T-helper 1 cell treated with Interleukin-12 subunit alpha and Interleukin-12 subunit beta and Interleukin-4 antibody, amounts not matched to agents 30 μg/mL and 1 μg/mL, for 36 hours (primary cell): ENCODE data around the gene RNASE11.
"Not testable (repeated sequence)": the region's sequence is repeated elsewhere in the genome, so short reads cannot be mapped to it uniquely, and the experiment has no call there.

Source experiments
- H3K27ac Mint-ChIP-seq: one replicate; pipeline ENCODE4 v1.8.0; 2021; ENCODE audit warnings: mild to moderate bottlenecking, mixed read lengths
- H3K27me3 Mint-ChIP-seq: one replicate; pipeline ENCODE4 v1.8.0; 2021; ENCODE audit warnings: low read depth, mixed read lengths
- H3K36me3 Mint-ChIP-seq: one replicate; pipeline ENCODE4 v1.8.0; 2021; ENCODE audit warnings: low read depth, mixed read lengths
- H3K4me1 Mint-ChIP-seq: one replicate; pipeline ENCODE4 v1.8.0; 2021; ENCODE audit warnings: low read depth, mixed read lengths
- H3K4me3 Mint-ChIP-seq: one replicate; pipeline ENCODE4 v1.8.0; 2021; ENCODE audit warnings: mild to moderate bottlenecking, moderate library complexity, mixed read lengths
- H3K9me3 Mint-ChIP-seq: one replicate; pipeline ENCODE4 v1.8.0; 2021; ENCODE audit warnings: mixed read lengths

The RNASE11 gene

GRCh38 chr14:20620798-20621478 lies 33.1 kb upstream of the RNASE11 start:
- peaks cover 36% of the 10 kb centered on the region for H3K4me1 Mint-ChIP-seq
- no peaks in the 10 kb centered on the region for H3K9me3 Mint-ChIP-seq
- peaks cover 9% of the 10 kb centered on the region for H3K36me3 Mint-ChIP-seq
- no peak overlapping the region for H3K4me3 Mint-ChIP-seq
- no peak overlapping the region for H3K27ac Mint-ChIP-seq
- H3K27me3 Mint-ChIP-seq, result peaks cover 25% of the 10 kb centered on the region

GRCh38 chr14:20619688-20620087 lies 31.9 kb upstream of the RNASE11 start:
- not testable (repeated sequence) for H3K27ac Mint-ChIP-seq, H3K9me3 Mint-ChIP-seq, H3K4me3 Mint-ChIP-seq, H3K36me3 Mint-ChIP-seq
- peaks cover 25% of the 10 kb centered on the region for H3K4me1 Mint-ChIP-seq
- H3K27me3 Mint-ChIP-seq, result peaks cover 13% of the 10 kb centered on the region

- H3K36me3 Mint-ChIP-seq, result no peaks in the 10 kb centered on the region
- no peaks in the 10 kb centered on the region for H3K9me3 Mint-ChIP-seq
- peaks cover 17% of the 10 kb centered on the region for H3K4me1 Mint-ChIP-seq
- H3K4me3 Mint-ChIP-seq, result no peak overlapping the region
- H3K27ac Mint-ChIP-seq, result peak overlapping the region; percentile 9
- peaks cover 6% of the 10 kb centered on the region for H3K27me3 Mint-ChIP-seq
Measured at GRCh38 chr14:20618271-20618749, 30.5 kb upstream of the RNASE11 start.

- Mint-ChIP-seq H3K27ac (no peak overlapping the region), H3K36me3 (no peaks in the 10 kb centered on the region), H3K4me3 (no peak overlapping the region), H3K4me1 (peaks cover 12% of the 10 kb centered on the region), H3K27me3 (peaks cover 6% of the 10 kb centered on the region), H3K9me3 (no peaks in the 10 kb centered on the region)
Measured at GRCh38 chr14:20617138-20618003, 29.6 kb upstream of the RNASE11 start.

GRCh38 chr14:20615996-20616395 lies 28.2 kb upstream of the RNASE11 start:
- H3K9me3 Mint-ChIP-seq, result no peaks in the 10 kb centered on the region
- H3K4me1 Mint-ChIP-seq, result peaks cover 12% of the 10 kb centered on the region
- no peak overlapping the region for H3K4me3 Mint-ChIP-seq
- H3K36me3 Mint-ChIP-seq, result no peaks in the 10 kb centered on the region
- peaks cover 2% of the 10 kb centered on the region for H3K27me3 Mint-ChIP-seq
- H3K27ac Mint-ChIP-seq, result no peak overlapping the region

GRCh38 chr14:20614038-20614840 lies 26.4 kb upstream of the RNASE11 start:
- H3K27me3 Mint-ChIP-seq, result peaks cover 2% of the 10 kb centered on the region
- H3K4me3 Mint-ChIP-seq, result no peak overlapping the region
- H3K36me3 Mint-ChIP-seq, result no peaks in the 10 kb centered on the region
- no peaks in the 10 kb centered on the region for H3K9me3 Mint-ChIP-seq
- H3K4me1 Mint-ChIP-seq, result peaks cover 12% of the 10 kb centered on the region
- H3K27ac Mint-ChIP-seq, result peak overlapping the region; percentile 11

GRCh38 chr14:20613094-20614037 lies 25.6 kb upstream of the RNASE11 start:
- Mint-ChIP-seq H3K4me3 (no peak overlapping the region), H3K36me3 (no peaks in the 10 kb centered on the region), H3K9me3 (no peaks in the 10 kb centered on the region)

GRCh38 chr14:20612403-20612802 lies 24.6 kb upstream of the RNASE11 start:
- Mint-ChIP-seq H3K36me3 (no peaks in the 10 kb centered on the region), H3K4me1 (peaks cover 6% of the 10 kb centered on the region), H3K9me3 (no peaks in the 10 kb centered on the region), H3K27me3 (peaks cover 2% of the 10 kb centered on the region), H3K27ac (no peak overlapping the region), H3K4me3 (no peak overlapping the region)

More at GRCh38 chr14:20613094-20614037, 25.6 kb upstream of the RNASE11 start:
- H3K4me1 Mint-ChIP-seq, result peaks cover 12% of the 10 kb centered on the region
- peaks cover 2% of the 10 kb centered on the region for H3K27me3 Mint-ChIP-seq
- H3K27ac Mint-ChIP-seq, result no peak overlapping the region

GRCh38 chr14:20611277-20611676 lies 23.5 kb upstream of the RNASE11 start:
- Mint-ChIP-seq H3K36me3 (no peaks in the 10 kb centered on the region), H3K27me3 (peaks cover 2% of the 10 kb centered on the region), H3K4me3 (no peak overlapping the region), H3K9me3 (no peaks in the 10 kb centered on the region), H3K27ac (no peak overlapping the region), H3K4me1 (peaks cover 5% of the 10 kb centered on the region)

- Mint-ChIP-seq H3K4me1 (peaks cover 5% of the 10 kb centered on the region), H3K9me3 (no peaks in the 10 kb centered on the region), H3K36me3 (no peaks in the 10 kb centered on the region), H3K27ac (no peak overlapping the region), H3K27me3 (peaks cover 2% of the 10 kb centered on the region), H3K4me3 (no peak overlapping the region)
Measured at GRCh38 chr14:20610002-20610765, 22.4 kb upstream of the RNASE11 start.

GRCh38 chr14:20609215-20610001 lies 21.6 kb upstream of the RNASE11 start:
- Mint-ChIP-seq H3K27ac (no peak overlapping the region), H3K4me1 (peaks cover 2% of the 10 kb centered on the region), H3K27me3 (no peaks in the 10 kb centered on the region), H3K36me3 (no peaks in the 10 kb centered on the region), H3K9me3 (no peaks in the 10 kb centered on the region), H3K4me3 (no peak overlapping the region)

GRCh38 chr14:20608383-20609110 lies 20.7 kb upstream of the RNASE11 start:
- peaks cover 2% of the 10 kb centered on the region for H3K4me1 Mint-ChIP-seq
- no peak overlapping the region for H3K27ac Mint-ChIP-seq
- H3K36me3 Mint-ChIP-seq, result no peaks in the 10 kb centered on the region
- H3K9me3 Mint-ChIP-seq, result no peaks in the 10 kb centered on the region
- H3K4me3 Mint-ChIP-seq, result peak overlapping the region; percentile 40
- H3K27me3 Mint-ChIP-seq, result no peaks in the 10 kb centered on the region
